GM08714 (cell line): ENCODE measurements around the gene ZNF618.

ENCODE experiments used
- H3K4me3 ChIP-seq: fragments of 200-500 bp; sonication (Bioruptor generic); 2 replicates; pipeline ENCODE4 v1.5.1; 2014; ENCODE audit warnings: mild to moderate bottlenecking, low read length, inconsistent platforms
- ZNF274 ChIP-seq: IDR thresholded peaks from 2 replicates; pipeline ENCODE4 v1.6.1; 2012; ENCODE audit warnings: mild to moderate bottlenecking, low read depth, low read length

Gene ZNF618

GRCh38 chr9:114003758-114004157 is 127.6 kb downstream of the ZNF618 start:
- no peak overlapping the region for H3K4me3 ChIP-seq
- no peak for TF ChIP-seq ZNF274

GRCh38 chr9:114004221-114004716 is 128.2 kb downstream of the ZNF618 start:
- H3K4me3 ChIP-seq: no peak overlapping the region
- no peak for TF ChIP-seq ZNF274

- TF ChIP-seq ZNF274: no peak
- no peak overlapping the region for H3K4me3 ChIP-seq
These were observed 129.5 kb downstream of the ZNF618 start for GRCh38 chr9:114005371-114006154.

- no peak overlapping the region for H3K4me3 ChIP-seq
- no peak for TF ChIP-seq ZNF274
These were observed 130.0 kb downstream of the ZNF618 start for GRCh38 chr9:114006155-114006550.

- TF ChIP-seq ZNF274: no peak
- no peak overlapping the region for H3K4me3 ChIP-seq
These were observed 131.0 kb downstream of the ZNF618 start for GRCh38 chr9:114006931-114007691.

- no peak for TF ChIP-seq ZNF274
- no peak overlapping the region for H3K4me3 ChIP-seq
These were observed 132.0 kb downstream of the ZNF618 start for GRCh38 chr9:114007991-114008666.

GRCh38 chr9:114008667-114009410 is 132.7 kb downstream of the ZNF618 start:
- no peak overlapping the region for H3K4me3 ChIP-seq
- no peak for TF ChIP-seq ZNF274

- TF ChIP-seq ZNF274: no peak
- no peak overlapping the region for H3K4me3 ChIP-seq
These were observed 135.2 kb downstream of the ZNF618 start for GRCh38 chr9:114011313-114011712.

GRCh38 chr9:114012126-114012525 is 136.0 kb downstream of the ZNF618 start:
- no peak for TF ChIP-seq ZNF274
- no peak overlapping the region for H3K4me3 ChIP-seq

GRCh38 chr9:114014044-114014443 is 137.9 kb downstream of the ZNF618 start:
- TF ChIP-seq ZNF274: no peak
- no peak overlapping the region for H3K4me3 ChIP-seq

GRCh38 chr9:114015607-114016006 is 139.5 kb downstream of the ZNF618 start:
- no peak for TF ChIP-seq ZNF274

GRCh38 chr9:114016101-114016500 is 140.0 kb downstream of the ZNF618 start:
- no peak overlapping the region for H3K4me3 ChIP-seq
- TF ChIP-seq ZNF274: no peak

More at GRCh38 chr9:114015607-114016006, 139.5 kb downstream of the ZNF618 start:
- no peak overlapping the region for H3K4me3 ChIP-seq

- TF ChIP-seq ZNF274: no peak
- H3K4me3 ChIP-seq: no peak overlapping the region
These were observed 140.7 kb downstream of the ZNF618 start for GRCh38 chr9:114016629-114017423.
